AG08395 (cell line): ENCODE measurements around the gene DDIT4.

Experiments used
- DNase-seq: peaks from one replicate; pipeline ENCODE4 v3.0.0; 2012; ENCODE audit warnings: mixed read lengths, low spot score

DDIT4 gene

DNA sequence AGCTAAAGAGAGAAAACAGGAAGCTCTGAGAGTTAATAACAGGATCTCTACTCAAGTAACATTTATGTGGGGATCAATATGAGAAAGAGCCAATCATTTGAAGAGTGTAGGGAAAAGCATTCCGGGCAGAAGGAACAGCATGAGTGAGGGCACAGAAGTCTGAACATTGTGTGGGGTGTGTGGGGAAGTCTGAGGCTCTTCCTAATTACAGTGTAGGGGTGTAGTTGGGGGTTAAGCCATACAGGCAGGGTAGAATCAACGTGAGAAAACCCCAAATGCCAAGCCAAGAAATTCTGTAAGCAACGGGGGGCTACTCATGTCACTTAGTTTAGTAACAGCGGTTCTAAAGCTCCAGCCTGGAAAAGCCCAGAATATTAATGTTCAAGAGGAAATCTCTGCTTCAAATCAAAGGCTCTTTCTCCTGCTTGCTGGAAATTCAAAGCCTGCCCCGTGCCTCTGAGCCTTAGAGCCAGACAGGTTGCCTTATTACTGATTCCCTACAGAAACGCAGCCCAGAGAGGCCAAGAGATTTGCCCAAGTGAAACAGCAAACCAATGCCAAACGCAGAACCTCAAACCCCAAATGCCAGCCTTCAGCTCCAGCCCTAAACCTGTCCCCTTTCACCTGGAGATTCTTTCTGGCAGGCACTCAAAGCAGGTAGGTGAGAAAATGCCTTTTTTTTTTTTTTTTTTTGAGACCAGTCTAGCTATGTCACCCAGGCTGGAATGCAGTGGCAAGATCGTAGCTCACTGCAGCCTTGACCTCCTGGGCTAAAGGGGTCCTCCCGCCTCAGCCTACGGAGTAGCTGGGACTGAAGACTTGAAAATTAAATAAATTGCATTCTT lies 44.9 kb downstream of the DDIT4 start:
- no peak for DNase-seq

GRCh38 chr10:72319416-72320254 lies 45.9 kb downstream of the DDIT4 start:
- peak; percentile 90 for DNase-seq

DNA sequence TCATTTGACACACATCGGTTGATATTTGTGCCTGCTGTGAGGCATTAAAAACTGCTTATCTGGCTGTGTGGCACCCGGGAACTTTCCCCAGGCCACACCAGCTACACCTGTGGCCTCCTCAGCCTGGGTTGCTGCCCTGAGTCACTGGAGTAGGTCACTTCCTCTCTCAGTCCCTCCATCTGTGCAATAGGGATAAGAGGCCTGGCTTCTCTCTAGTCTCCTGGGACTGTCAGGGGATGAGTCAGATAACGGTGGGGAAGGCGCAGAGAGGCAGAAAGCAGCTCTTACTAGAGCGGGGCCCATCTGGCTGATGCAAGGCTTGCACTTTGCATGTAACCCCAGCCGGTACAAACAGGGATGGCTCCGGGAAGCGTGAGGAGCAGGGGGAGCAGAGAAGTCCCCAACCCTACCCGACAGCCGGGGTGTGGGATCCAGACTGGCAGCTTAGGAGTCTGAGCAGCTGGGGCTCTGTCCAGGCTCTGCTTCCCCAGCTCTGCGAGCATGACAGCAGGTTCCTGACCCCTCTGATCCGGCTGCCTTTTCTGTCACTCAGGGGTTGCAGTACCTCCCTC lies 47.0 kb downstream of the DDIT4 start:
- DNase-seq = peak; percentile 96

- DNase-seq = no peak
These were observed 47.7 kb downstream of the DDIT4 start for GRCh38 chr10:72321248-72322029.

GRCh38 chr10:72322030-72322279 lies 48.2 kb downstream of the DDIT4 start:
- DNase-seq = no peak

DNA sequence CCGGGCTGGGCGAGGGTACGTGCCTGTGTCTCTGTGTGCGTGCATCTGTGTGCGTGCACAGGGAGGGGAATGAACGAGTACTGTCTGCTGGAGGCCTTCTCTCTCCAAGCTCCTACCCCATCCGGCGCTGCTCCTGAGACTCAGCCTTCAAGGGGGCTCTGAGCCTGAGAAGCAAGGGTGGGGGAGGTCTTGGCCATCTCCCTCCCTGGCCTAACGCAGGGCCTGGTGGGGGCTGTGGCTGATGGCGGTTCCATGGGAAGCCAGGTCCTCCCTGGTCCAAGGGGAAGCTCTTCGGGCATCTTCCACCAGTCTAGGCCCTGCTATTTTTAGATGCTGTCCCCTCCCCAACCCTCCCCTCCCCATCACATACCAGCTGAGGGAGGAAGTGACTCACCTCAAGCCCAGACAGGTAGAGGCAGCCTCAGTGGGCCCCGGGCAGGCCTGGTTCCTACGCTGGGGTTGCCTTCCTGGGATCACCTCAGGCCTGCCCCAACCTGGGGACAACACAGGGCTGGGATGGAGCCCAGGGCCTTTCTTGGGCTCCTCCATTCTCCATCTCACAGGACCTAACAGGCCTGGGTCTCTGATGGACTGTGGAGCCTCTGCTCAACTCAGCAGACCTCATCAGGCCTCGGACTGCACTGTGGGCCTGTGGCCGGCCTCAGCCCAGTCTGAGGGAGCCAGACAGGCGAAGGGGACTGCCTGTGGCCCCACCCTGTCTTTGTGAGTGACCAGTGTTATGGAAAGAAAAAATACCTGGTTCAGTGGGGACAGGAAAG lies 48.7 kb downstream of the DDIT4 start:
- no peak for DNase-seq

DNA sequence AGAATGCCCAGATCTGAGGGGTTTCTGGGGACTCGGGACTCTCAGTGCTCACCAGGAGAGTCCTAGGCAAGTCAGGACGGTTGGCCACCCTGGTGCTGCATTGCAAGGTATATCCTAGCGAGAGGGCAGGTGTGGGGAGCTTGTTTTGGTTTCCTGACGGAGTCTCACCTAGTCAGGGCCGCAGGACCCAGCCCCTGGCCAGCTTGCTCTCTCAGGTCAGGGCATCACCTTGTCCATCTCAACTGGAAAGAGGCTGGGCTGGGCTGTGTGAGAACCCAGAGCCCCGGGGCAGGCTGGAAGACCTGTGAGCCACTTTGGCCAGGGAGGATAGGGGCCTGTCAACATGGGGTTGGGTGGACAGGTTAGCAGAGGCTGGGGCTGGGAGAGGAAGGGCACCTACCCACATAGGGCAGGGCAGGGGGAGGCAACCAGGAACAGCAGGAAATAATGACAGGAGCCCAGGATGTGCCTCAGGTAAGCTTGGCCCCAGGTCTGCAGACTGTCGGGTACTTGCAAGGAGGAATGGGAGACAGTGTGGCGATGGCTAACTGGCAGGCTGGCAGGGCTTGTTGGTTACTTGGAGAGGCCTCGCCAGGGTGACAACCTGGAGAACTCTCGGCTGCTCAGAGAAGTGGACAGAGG lies 49.5 kb downstream of the DDIT4 start:
- no peak for DNase-seq

- no peak for DNase-seq
These were observed 50.1 kb downstream of the DDIT4 start for GRCh38 chr10:72323771-72324191.
